SKM-1 treated with dmso at 0.1 percent for 144 hours (cell line): ENCODE measurements around the gene CD300C.
"Not testable (repeated sequence)": the region's sequence is repeated elsewhere in the genome, so short reads cannot be mapped to it uniquely, and the experiment has no call there.

Experiments used
- DNase-seq: peaks from one replicate; lab custom pipeline; 2025; ENCODE audit not compliant: unreplicated experiment; lab: John Stamatoyannopoulos, UW

The CD300C gene

GRCh38 chr17:74532115-74532514 lies 13.8 kb downstream of the CD300C start:
- peak; percentile 95 for DNase-seq

- no peak for DNase-seq
These were observed 14.6 kb downstream of the CD300C start, which contains the start of gene CD300LB for GRCh38 chr17:74531231-74531761. CD300LB (minus strand) TSS chr17:74531475; CDS start chr17:74531350, 125 bp downstream.

- DNase-seq: no peak
These were observed 15.1 kb downstream of the CD300C start for GRCh38 chr17:74530831-74531150.

- no peak for DNase-seq
These were observed 16.7 kb downstream of the CD300C start for GRCh38 chr17:74529243-74529642.

- peak; percentile 98 for DNase-seq
These were observed 17.3 kb downstream of the CD300C start for GRCh38 chr17:74528491-74529199.

- DNase-seq: no peak
These were observed 18.2 kb downstream of the CD300C start for GRCh38 chr17:74527756-74528155.

GRCh38 chr17:74527081-74527480 lies 18.8 kb downstream of the CD300C start:
- DNase-seq: no peak

GRCh38 chr17:74526681-74527080 lies 19.2 kb downstream of the CD300C start:
- no peak for DNase-seq

- DNase-seq: no peak
These were observed 20.1 kb downstream of the CD300C start for GRCh38 chr17:74525781-74526288.

- no peak for DNase-seq
These were observed 20.5 kb downstream of the CD300C start for GRCh38 chr17:74525465-74525725.

- DNase-seq: no peak
These were observed 21.1 kb downstream of the CD300C start for GRCh38 chr17:74524653-74525464.

- no peak for DNase-seq
These were observed 22.6 kb downstream of the CD300C start for GRCh38 chr17:74523308-74523707.

- DNase-seq: no peak
These were observed 23.4 kb downstream of the CD300C start for GRCh38 chr17:74522381-74523105.

GRCh38 chr17:74521701-74522201 lies 24.2 kb downstream of the CD300C start:
- peak; percentile 82 for DNase-seq

GRCh38 chr17:74520790-74521480 lies 25.0 kb downstream of the CD300C start:
- peak; percentile 60 for DNase-seq

- DNase-seq: peak; percentile 92
These were observed 25.9 kb downstream of the CD300C start for GRCh38 chr17:74520016-74520434.

GRCh38 chr17:74518413-74518981 lies 27.4 kb downstream of the CD300C start:
- not testable (repeated sequence) for DNase-seq

- DNase-seq: no peak
These were observed 29.2 kb downstream of the CD300C start for GRCh38 chr17:74516561-74517328.

- DNase-seq: no peak
These were observed 30.0 kb downstream of the CD300C start for GRCh38 chr17:74515941-74516340.
